OCI-LY7 (cell line): ENCODE measurements around the gene SPOPL.

Source experiments
- EZH2phosphoT487 ChIP-seq: fragments of 200-600 bp; sonication (generic); IDR thresholded peaks from 2 replicates; pipeline ENCODE4 v1.6.1; 2018; ENCODE audit warnings: low read depth, borderline replicate concordance, mild to moderate bottlenecking, mixed run types, antibody characterized with exemption, low read length, moderate library complexity, mixed read lengths
- TF ChIP-seq, protein P1 (sequence below): fragments of 200-600 bp; sonication (generic); conservative IDR thresholded peaks from 2 replicates; pipeline ENCODE4 v1.5.1; 2014; ENCODE audit warnings: mild to moderate bottlenecking, antibody characterized with exemption, low read length, moderate library complexity, mixed read lengths

DNA sequence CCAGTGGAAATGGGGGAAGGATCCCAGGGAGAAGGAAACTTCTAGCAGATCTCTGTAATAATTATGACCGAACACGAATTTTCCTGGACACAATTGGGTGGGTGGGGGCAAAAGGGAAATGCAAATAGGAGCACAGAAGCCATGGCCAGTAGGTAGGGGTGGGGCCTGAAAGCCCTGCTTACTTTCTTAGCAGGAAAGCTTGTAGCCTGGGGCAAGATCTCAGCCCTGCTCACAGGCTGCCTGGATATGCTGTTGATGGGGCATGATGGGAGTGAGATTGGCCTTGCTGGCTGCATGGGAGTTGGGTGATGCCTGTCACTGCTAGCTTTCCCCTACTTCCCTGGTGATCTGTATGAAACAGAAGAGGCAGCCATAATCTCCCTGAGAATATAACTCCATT, 45.9 kb upstream of the SPOPL start:
- TF ChIP-seq, protein P1, sequence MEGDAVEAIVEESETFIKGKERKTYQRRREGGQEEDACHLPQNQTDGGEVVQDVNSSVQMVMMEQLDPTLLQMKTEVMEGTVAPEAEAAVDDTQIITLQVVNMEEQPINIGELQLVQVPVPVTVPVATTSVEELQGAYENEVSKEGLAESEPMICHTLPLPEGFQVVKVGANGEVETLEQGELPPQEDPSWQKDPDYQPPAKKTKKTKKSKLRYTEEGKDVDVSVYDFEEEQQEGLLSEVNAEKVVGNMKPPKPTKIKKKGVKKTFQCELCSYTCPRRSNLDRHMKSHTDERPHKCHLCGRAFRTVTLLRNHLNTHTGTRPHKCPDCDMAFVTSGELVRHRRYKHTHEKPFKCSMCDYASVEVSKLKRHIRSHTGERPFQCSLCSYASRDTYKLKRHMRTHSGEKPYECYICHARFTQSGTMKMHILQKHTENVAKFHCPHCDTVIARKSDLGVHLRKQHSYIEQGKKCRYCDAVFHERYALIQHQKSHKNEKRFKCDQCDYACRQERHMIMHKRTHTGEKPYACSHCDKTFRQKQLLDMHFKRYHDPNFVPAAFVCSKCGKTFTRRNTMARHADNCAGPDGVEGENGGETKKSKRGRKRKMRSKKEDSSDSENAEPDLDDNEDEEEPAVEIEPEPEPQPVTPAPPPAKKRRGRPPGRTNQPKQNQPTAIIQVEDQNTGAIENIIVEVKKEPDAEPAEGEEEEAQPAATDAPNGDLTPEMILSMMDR, result no peak
- TF ChIP-seq EZH2phosphoT487, result no peak
